HG03558 (cell line): ENCODE results near the gene CDH4.

ENCODE experiments used
- ATAC-seq: cut with Tn5 transposase; IDR thresholded peaks from one replicate; pipeline ENCODE4 v1.9.1; 2021; ENCODE audit warnings: moderate number of reproducible peaks; ENCODE audit not compliant: unreplicated experiment; ENCODE audit errors: extremely low read depth

CDH4 gene

GRCh38 chr20:61897401-61898295 lies 645.6 kb downstream of the CDH4 start:
- ATAC-seq: no peak

DNA sequence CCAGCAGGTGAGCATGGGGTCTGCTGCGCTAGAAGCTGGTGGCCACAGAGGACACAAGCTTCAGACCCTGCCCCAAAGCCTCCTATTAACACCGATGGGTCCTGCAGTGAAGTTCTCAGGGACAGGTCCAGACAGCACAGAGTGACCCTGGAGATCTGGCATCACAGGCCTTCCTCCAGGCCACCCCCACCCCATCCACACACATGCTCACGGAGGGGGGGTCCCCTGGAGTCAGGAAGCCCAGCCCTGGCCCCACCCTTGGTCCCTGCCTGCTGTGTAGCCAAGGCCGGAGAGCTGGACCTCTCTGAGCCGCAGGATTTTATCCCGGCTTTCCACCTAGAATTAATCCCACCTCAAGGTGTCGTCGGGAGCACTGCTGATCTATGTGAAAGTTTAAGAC lies 646.3 kb downstream of the CDH4 start:
- no peak for ATAC-seq

- no peak for ATAC-seq
These were observed 648.2 kb downstream of the CDH4 start for GRCh38 chr20:61900011-61900944.

GRCh38 chr20:61900945-61901293 lies 648.9 kb downstream of the CDH4 start:
- no peak for ATAC-seq

DNA sequence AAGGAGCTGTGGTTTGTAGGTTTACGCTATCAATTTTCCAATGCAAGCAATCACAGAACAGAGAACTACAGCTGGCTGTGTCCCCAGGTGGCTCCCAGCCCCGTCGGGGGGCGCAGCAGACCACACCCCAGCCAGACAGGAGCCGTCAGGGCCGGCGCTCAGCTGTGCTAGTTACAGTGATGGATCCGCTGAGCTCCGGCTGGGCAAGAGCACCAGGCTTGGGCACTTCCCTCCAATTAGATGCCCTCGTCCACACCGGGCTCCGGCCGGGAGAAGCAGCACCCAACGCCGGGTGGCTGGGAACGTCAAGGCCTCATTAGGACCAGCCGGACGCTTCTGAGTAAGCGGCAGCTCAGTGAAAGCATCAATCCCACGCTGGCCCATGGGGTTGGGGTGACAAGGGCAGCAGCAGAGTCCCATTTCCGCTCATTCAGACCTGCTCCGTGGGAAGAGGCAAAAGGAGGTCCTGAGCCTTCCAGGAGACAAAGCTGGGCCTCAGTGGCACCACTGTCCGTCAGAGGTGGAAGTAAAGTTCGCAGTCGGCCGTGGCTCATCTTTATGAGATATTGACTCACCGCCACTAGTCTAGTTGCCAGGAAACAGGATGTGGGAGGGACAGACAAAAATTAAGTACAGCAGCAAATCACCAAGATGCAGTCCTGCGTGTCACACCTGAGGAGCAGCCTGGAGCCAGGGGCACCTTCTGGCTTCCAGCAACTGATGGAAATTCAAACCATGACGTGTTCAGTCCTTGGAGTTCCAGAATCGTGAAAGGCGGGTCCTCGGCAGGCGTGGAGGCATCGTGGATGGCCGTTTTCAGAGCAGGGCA lies 649.5 kb downstream of the CDH4 start:
- ATAC-seq: no peak

DNA sequence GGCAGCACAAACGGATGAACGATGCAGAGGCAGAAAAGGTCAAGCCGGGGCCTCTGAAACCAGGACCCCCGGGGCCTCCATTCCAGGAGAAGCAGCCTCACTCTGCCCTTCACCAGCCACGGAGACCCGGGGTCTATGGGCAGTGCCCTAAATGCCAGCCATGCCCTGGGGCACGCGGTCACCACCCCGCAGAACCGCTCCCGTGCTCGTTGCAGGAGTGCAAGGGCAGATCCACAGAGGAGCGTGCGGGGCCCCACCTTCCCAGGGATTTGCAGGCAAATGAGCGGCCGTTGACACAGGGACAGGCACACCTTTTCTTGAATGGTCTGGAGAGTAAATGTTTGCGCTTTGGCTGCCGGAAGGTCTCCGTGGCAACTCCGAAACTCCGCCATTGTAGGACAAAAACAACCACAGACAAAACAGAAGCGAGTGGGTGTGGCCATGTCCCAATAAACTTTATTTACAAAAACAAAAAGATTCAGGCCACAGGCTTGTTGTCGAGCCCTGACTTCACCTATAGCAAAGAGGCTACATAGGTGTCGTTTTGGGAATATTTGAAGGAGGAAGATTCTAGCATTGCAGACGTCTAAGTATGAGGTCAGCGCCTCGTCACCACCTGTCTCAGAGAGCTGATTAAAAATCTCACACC lies 650.3 kb downstream of the CDH4 start:
- ATAC-seq: no peak

GRCh38 chr20:61903575-61904340 lies 651.7 kb downstream of the CDH4 start:
- ATAC-seq: no peak

- ATAC-seq: no peak
These were observed 652.4 kb downstream of the CDH4 start for GRCh38 chr20:61904456-61904855.

DNA sequence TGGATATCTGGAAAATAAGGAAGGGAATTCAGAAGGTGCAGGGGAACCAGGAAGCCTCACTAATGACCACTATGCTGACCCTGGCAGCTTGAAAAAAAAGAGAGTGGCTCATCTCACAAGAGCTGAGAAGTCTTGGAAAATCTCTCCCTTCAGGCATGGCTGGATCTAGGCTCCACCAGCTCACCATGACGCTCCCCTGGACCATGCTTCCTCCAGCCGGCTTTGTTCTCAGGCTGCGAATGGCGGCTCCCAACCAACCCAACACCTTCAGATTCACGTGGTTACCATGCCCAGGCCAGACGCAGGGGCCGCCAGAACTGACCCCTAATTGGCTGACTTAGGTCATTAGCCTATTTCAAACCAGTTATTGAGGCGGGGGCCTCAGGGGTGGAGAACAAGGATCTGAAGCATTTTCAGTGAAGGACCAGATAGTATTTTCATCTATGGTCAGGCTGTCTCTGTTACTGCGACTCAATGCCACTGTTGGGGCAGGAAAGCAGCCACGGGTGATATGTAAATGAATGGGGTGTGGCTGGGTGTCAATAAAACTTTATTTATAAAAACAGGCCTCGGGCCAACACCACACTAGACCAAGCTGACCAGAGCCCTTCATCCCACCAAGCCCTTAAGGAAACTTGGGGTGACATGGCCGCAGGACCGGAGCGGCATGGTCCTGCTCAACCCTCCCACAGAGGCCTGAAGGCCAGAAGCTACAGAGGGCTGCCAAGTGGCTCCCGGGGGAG lies 653.9 kb downstream of the CDH4 start:
- no peak for ATAC-seq

DNA sequence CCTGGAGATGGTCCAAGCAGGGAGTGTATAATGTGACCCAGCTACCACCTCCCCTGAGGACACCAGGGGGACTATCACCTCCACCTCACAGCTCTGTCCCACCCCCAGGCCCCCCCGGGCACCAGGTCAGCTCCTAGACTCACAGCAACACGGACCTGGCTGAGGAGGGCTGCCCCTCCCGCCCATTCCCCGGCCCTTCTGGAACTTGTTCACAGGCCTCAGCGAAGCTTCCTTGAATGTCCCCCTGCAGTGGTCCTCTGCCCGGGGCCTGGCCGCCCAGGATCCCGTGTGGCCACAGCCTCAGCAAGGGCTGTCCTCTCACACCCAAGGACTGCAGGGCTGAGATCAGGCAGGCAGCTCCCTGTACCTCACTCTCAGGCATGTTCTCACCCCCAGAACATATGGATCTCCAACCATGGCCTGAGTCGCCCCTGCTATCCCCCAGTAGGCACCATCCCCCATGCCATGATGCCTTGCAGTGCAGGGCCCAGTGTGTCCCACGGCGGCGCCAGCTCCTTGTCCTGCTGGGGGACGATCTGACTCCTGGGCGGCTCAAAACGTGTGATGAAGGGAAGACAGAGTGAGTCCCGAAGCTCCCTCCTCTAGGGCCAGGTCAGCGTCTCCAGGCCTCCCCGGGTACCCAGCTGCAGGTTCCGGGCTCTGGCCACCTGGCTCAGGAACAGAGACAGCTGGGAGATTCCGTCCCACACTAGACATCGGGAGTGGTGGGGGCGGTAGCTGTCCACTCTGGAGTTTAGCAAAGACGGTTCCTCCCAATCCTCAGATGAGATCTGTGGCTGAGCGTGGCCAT lies 655.2 kb downstream of the CDH4 start:
- no peak for ATAC-seq

DNA sequence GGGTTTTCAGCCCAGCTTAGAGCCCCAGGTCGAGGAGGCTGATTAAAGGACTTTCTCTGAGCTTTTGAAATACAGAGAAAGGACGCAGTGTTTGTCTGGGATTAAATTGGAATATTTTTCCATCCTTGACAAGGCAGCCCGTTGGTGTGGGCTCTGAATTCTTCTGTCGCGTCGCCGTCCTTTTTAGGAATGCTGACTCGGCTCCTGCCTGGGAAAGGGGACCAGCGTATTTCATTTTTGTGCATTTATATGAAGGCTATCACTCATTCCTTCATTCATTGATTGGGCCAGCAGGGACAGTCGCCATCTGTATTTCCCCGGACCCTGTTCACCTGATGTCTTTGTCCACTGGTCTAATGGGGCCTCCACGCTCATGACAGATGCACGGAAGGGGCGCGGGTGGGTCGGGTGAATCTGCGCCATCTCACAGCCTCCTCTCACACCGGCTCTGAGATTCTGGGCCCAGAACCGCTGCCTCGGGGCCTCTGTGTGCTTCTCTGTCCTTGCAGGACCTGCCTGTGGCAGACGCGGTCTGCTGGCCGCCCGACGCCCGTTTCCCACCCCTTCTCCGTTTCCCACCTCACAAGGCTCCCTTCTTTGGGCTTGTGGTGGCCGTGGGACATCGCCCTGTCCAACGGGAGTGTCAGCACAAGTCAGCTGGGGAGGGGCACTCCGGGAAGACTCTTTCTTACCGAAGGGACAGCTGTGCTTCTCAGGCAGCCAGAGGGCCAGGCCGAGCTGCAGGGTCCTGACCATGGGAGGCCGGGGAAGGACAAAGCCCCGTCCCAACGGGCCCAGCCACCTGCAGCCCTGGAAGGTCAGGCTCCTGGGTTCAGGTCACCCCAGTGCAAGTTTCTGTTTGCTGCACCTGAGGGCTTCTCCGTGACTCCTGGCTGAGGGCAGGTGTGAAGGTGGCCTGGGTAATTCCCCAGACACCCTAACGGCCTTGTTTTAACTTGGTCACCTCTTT lies 656.3 kb downstream of the CDH4 start:
- ATAC-seq: no peak

- no peak for ATAC-seq
These were observed 657.0 kb downstream of the CDH4 start for GRCh38 chr20:61909028-61909427.

DNA sequence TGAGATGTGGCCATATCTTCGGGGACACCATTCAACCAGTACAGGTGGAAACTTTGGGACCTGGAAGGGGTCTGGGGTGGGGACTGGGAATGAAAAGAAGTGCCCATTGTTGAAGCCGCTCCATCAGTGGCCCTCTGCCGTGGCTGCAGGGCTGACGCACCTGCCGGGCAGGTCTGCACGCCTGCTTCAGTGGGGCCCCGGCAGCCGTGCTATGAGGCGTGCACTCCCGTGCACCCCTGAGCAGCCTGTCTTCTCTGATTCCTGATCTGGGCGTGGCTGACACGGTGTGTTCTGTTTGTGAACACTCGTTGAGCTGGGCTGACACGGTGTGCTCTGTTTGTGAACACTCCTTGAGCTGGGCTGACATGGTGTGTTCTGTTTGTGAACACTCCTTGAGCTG lies 657.8 kb downstream of the CDH4 start:
- ATAC-seq: no peak

- no peak for ATAC-seq
These were observed 659.8 kb downstream of the CDH4 start for GRCh38 chr20:61911824-61912223.

DNA sequence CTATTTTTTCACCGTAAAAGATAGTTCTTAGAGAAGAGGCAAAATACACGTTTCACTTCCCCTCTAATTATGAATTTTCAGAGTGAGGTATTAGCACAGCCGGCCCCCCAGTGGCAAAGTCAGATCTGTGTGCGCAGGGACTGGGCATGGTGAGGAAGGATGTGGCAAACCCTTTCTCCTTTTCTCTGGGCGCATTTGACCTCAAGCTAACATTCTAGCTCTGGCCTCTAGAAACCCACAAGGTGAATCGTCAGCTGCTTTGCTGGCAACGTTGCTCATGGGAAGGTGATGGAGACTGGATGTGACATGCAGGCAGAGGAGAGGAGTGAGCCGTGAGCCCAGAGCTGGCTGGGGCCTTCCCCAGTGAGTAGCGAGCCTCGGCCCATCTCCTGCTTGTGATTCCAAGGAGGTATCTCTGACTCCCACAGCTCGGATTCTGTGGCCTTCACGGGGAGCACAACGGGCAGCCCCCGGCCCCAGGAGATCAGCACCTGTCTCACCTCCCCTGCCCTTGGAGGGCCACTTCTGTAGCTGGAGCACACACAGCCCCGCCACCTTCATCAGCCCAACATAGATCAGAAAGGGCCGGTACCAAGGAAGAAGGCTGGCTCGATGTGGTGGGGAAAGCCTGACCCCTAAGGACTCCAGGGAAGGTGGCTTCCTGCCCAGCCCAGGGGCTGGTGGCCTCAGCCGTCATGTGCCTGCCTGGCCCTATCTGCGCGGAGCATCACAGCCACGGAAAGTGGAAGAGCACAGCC lies 660.8 kb downstream of the CDH4 start:
- ATAC-seq: no peak
